ENCODE measurements around the gene DAB2. TPM values are rescaled to one million over a fixed set of nuclear protein-coding genes. Genes with fewer than 3 reads are reported as not detected.

DAB2 gene
- total and polyA plus RNA-seq, 2 of the 8 experiments (the other 6 are each of a cell fraction or from before 2014, with no cell fraction given): 2.6 to 4.9 TPM

- H2AK5ac ChIP-seq (ENCODE audit: low read depth, low read length): no peak overlapping the region
- H3K18ac ChIP-seq (ENCODE audit: extremely low read depth, low read length): no peak overlapping the region
- H3K56ac ChIP-seq (replicated peaks; ENCODE audit: insufficient read length, low read depth, low read length): no peak overlapping the region
- ChIA-PET POLR2A (ENCODE audit: partially characterized antibody) (no interaction called here), CTCF (ENCODE audit: partially characterized antibody) (no interaction called here)
- no peak overlapping the region for H2BK5ac ChIP-seq (ENCODE audit: low read depth, low read length)
- no peak overlapping the region for H2BK15ac ChIP-seq (ENCODE audit: low read length)
- TF ChIP-seq BRCA1 (IDR thresholded peaks at IDR 0.05; ENCODE audit: low read depth, low read length) (no peak), RXRA (IDR thresholded peaks at IDR 0.05; ENCODE audit: insufficient read depth, low read depth, low read length) (no peak), EP300 (IDR thresholded peaks at IDR 0.05; ENCODE audit: borderline replicate concordance in 1 of 2, low read depth in 2 of 2, low read length in 2 of 2) (no peak), TAF7 (optimal IDR thresholded peaks at IDR 0.05; ENCODE audit: borderline replicate concordance, low read depth, low read length) (no peak), ASH2L (IDR thresholded peaks at IDR 0.05; ENCODE audit: low read length) (no peak), TBP (IDR thresholded peaks at IDR 0.05; ENCODE audit: low read depth, low read length) (no peak), NANOG (IDR thresholded peaks at IDR 0.05; ENCODE audit: insufficient read depth, low read depth, low read length, poor library complexity, severe bottlenecking) (no peak), POLR2A (IDR thresholded peaks at IDR 0.05; ENCODE audit: control extremely low read depth in 1 of 2, low read depth in 2 of 2, low read length in 2 of 2) (no peak), CTBP2 (IDR thresholded peaks at IDR 0.05; ENCODE audit: borderline replicate concordance, insufficient read depth, insufficient read length, low read length) (no peak), EZH2 (IDR thresholded peaks at IDR 0.05; ENCODE audit: low read depth, low read length, severe bottlenecking) (no peak), SAP30 (IDR thresholded peaks at IDR 0.05; ENCODE audit: insufficient read depth, insufficient replicate concordance, low read length) (no peak), SUZ12 (IDR thresholded peaks at IDR 0.05; ENCODE audit: low read length) (no peak)
- H2BK12ac ChIP-seq (ENCODE audit: low read depth, low read length): no peak overlapping the region
- no peak overlapping the region for H2BK120ac ChIP-seq (replicated peaks; ENCODE audit: low read depth, low read length)
- H3K9me3 ChIP-seq (ENCODE audit: insufficient read depth in 2 of 2, low read depth in 1 of 2, low read length in 1 of 2): no peaks in the 10 kb centered on the region
- no peak overlapping the region for H4K91ac ChIP-seq (replicated peaks; ENCODE audit: insufficient read length, low read length)
- H4K5ac ChIP-seq (ENCODE audit: insufficient read length, low read depth, low read length): no peak overlapping the region
- no peaks in the 10 kb centered on the region for H3K79me2 ChIP-seq (ENCODE audit: control insufficient read depth in 1 of 2, insufficient read depth in 2 of 2, low read length in 2 of 2)
- H3K4me2 ChIP-seq (ENCODE audit: insufficient read depth in 1 of 2, low read depth in 2 of 2, low read length in 2 of 2): no peak overlapping the region
- no peaks in the 10 kb centered on the region for H3K23me2 ChIP-seq (ENCODE audit: low read depth, low read length)
- no peaks in the 10 kb centered on the region for H4K20me1 ChIP-seq (replicated peaks in 1 of 2; ENCODE audit: control insufficient read depth in 1 of 2, insufficient read depth in 2 of 2, low read length in 2 of 2)
- no peaks in the 10 kb centered on the region for H3K79me1 ChIP-seq (ENCODE audit: low read depth, low read length)
- H2BK20ac ChIP-seq (ENCODE audit: low read length): no peak overlapping the region
- DNase-seq (ENCODE audit: low read depth in 1 of 2, low spot score in 2 of 2) (no peak), FAIRE-seq (no peak)
- no peaks in the 10 kb centered on the region for H3K36me3 ChIP-seq (ENCODE audit: control insufficient read depth in 2 of 4, insufficient read depth in 4 of 4, low read length in 3 of 4)
- H3K4me3 ChIP-seq (ENCODE audit: extremely low read depth in 1 of 4, insufficient read depth in 2 of 4, low read depth in 3 of 4, low read length in 4 of 4): no peak overlapping the region
- H3K4me1 ChIP-seq (replicated peaks in 1 of 4; ENCODE audit: control insufficient read depth in 3 of 4, insufficient read depth in 4 of 4, low read length in 3 of 4): peaks cover 0 to 6% (median 3%) of the 10 kb centered on the region in 4 experiments; a peak in 3 of 7 replicates
- no peak overlapping the region for H3K9ac ChIP-seq (replicated peaks in 1 of 4; ENCODE audit: extremely low read depth in 1 of 4, low read depth in 3 of 4, low read length in 3 of 4)
- no peak overlapping the region for H3K27ac ChIP-seq (ENCODE audit: low read depth, low read length)
- no peak overlapping the region for H3K14ac ChIP-seq (ENCODE audit: insufficient read length)
- no peak overlapping the region for H2AFZ ChIP-seq (ENCODE audit: low read length)
- WGBS, 2 experiments (ENCODE audit: extremely low coverage in 1 of 2, insufficient coverage in 1 of 2, insufficient read length in 1 of 2, insufficient replicate concordance in 2 of 2, low coverage in 1 of 2, low lambda C conversion rate in 2 of 2, missing lambda C conversion rate in 1 of 2): 93% methylated on average over 2 of the region's 2 CpGs; no CpG with 5 or more reads in 1 of the 2 experiments
- no peak overlapping the region for H3K23ac ChIP-seq (ENCODE audit: insufficient read length)
- H3K4ac ChIP-seq (replicated peaks; ENCODE audit: insufficient read length, low read depth, low read length): no peak overlapping the region
- no peak overlapping the region for H4K8ac ChIP-seq (ENCODE audit: extremely low read depth, insufficient read depth, low read length)
- peaks cover 0 to 2% (median under 1%) of the 10 kb centered on the region in 4 experiments; a peak in 1 of 7 replicates for H3K27me3 ChIP-seq (replicated peaks in 1 of 4; ENCODE audit: control insufficient read depth in 3 of 4, extremely low read depth in 1 of 4, insufficient read depth in 3 of 4, low read length in 3 of 4)
Measured at GRCh38 chr5:39430461-39430860, 5.7 kb upstream of the DAB2 start.
